ENCODE measurements around the gene TMEM100.

The TMEM100 gene, protein sequence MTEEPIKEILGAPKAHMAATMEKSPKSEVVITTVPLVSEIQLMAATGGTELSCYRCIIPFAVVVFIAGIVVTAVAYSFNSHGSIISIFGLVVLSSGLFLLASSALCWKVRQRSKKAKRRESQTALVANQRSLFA

DNA sequence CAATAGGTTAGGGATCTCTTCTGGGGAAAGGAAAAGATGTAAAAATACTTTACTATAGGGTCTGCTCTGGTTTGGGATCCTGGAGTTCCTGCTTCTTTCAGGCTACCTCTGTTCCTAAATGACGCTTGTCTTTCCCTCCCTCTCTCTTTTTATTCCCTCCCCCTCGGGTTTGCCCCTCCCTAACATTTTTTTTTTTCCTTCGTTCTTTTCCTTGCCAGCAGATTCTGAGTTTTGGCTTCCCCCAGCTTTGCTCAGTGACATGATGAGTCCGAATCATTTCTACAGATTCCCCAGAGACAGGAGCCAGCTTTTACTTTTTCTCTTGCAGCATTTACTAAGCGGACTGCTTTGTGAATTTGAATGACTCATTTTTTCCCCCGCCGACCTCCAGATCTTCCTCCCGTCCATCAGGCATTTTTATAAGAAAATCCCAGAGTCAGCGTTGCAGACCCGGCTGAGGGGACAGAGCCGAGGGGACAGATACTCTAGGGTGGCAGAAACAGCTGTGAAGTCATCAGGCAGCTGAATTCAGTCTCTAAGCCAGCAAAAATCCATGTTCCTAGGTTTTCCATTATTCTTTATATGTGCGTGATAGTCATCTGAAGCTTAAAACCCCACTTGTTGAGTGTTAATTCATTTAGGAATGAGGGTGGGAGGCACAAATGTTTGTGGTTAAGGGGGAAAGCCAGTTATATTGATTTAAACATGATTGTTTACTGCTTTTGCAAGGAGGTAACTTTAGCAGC lies at the start of gene TMEM100:
TSS of gene TMEM100 (minus strand) at position 123 of the 746 bp plus-strand sequence. CDS start 1,794 bp downstream, outside the sequence.
- DNase-seq (ENCODE audit: low read depth), result peak; percentile 86
- peak within 1 kb of the TSS; percentile 39 for H3K4me3 ChIP-seq (ENCODE audit: low read depth, low read length)

DNA sequence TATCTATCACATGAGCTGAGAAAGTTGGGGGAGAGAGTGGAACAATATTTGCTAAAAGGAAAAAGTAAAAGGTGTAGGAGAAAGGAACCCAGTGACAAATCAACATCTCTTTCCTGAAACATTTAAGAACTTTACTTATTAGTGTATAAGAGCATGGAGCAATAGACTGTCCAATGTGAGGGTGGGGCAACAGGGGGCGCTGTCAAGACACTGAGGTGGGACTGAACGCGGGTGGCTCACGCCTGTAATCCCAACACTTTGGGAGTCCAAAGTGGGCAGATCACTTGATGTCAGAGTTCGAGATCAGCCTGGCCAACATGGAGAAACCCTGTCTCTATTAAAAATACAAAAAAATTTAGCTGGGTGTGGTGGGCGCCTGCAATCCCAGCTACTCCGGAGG lies 49.4 kb upstream of the TMEM100 start:
- no peak for DNase-seq (ENCODE audit: low read depth)
- H3K4me3 ChIP-seq (ENCODE audit: low read depth, low read length), result no peak overlapping the region

DNA sequence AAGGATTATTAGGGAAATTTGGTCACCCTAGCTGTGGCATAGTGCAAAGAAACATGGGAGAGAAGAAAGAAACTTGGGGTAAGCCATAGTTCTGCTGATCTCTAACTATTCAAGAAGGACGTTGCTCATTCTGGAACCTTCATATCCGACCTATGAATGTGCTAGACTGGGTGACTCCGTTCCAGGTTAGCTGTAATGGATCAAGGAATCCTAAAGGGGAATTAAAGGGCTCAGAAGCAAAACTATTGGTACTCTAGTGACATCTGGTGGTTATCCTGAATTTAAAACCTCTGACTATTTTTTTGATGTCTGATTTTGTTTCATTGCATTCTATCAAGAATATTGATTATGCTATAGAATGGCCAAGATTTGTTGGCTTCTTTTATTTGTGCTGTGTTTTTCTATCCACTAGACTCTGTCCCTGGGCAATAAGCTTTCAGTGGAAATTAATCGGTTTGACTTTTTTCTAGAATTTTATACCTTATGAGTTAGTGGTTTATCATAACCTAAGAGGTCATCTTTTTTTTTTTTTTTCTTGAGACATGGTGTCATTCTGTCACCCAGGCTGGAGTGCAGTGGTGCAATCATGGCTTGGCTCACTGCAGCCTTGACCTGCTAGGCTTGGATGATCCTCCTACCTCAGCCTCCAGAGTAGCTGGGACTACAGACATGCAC lies 47.7 kb upstream of the TMEM100 start:
- DNase-seq (ENCODE audit: low read depth), result peak; percentile 39
- no peak overlapping the region for H3K4me3 ChIP-seq (ENCODE audit: low read depth, low read length)

DNA sequence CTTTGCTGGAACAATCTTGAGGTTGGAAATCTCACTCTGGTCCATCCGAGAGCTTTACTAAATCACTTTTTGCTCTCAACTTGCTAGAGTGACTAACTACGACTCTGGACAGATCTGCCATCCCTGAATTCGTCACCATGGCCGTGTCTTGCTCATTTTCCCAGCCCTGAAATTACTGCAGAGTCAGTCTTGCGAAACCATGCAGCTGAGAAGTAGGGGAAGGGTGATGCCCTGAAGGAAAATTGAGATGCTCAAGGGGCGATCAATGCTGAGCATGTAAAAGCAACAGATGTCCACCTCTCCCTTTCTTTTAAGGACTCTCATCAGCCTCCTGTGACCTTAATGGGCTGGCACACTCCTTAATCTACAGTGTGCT lies 46.9 kb upstream of the TMEM100 start:
- peak; percentile 82 for DNase-seq (ENCODE audit: low read depth)
- no peak overlapping the region for H3K4me3 ChIP-seq (ENCODE audit: low read depth, low read length)

DNA sequence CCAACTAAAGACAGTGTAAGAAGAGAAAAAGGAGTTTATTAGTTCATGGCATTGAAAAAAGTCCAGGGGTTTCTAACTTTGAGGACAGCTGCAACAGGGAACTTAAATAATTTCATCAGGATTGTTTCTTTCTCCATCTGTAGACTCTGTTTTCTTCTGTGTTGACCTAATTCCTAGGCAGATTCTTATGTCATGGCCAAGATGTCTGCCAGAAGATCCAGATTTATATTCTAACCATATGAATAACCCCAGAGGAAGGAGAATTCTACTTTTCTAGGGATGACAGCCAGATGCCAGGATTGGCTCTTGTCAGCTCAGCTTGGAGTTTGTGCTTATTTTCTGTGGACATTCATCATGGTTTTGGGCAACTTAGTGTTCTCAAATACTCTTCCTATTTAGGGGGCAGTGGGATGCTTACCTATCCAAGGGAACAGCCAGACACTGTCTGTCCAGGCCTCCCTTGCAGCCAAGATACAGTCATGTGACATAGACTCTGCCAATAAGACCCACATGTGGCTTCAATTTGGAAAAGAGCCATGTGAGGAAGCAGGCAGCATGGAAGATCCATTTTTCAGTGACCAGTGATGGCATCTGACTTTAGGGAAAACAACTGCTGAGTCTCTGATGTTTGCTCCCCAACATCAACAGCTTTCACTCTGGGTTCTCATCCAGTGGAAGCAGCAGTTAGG lies 46.4 kb upstream of the TMEM100 start:
- no peak for DNase-seq (ENCODE audit: low read depth)
- H3K4me3 ChIP-seq (ENCODE audit: low read depth, low read length), result no peak overlapping the region

DNA sequence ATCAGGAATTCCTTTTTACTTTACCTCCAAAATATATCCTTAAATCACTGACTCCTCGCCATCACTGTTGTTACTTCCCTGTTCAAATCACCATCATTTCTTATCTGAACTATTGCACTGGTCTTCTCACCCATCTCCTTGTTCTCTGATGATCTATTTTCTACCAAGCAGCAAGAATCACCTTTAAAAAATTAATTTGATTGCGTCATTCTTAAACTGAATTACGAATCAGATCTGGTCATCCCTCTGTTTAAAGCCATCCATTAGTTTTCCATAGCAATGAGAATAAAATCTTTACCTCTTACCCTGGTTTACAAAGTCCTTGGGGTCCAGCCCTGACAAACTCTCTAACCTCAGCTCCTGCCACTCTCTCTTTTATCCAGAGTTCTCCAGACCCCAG lies 42.8 kb upstream of the TMEM100 start:
- DNase-seq (ENCODE audit: low read depth), result no peak
- H3K4me3 ChIP-seq (ENCODE audit: low read depth, low read length), result no peak overlapping the region

DNA sequence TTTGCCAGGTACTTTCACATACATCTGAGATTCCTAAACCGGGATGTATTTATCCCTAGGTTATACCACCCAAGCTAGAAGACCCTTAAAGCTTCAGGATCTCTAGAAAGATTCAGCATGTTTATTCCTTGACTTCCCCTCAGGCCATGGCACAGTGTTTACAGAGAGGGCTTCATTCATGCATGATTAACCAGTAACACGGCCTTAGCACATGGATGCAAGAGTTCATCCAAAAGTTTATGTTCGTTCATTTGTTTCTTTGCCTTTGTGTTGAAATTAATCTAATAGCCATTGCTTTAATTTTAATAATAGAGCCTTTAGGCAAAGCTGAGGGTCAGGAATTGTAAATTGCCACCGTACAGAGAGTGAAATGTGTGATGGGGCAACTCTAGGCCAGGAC lies 41.9 kb upstream of the TMEM100 start:
- no peak overlapping the region for H3K4me3 ChIP-seq (ENCODE audit: low read depth, low read length)
- DNase-seq (ENCODE audit: low read depth), result no peak

DNA sequence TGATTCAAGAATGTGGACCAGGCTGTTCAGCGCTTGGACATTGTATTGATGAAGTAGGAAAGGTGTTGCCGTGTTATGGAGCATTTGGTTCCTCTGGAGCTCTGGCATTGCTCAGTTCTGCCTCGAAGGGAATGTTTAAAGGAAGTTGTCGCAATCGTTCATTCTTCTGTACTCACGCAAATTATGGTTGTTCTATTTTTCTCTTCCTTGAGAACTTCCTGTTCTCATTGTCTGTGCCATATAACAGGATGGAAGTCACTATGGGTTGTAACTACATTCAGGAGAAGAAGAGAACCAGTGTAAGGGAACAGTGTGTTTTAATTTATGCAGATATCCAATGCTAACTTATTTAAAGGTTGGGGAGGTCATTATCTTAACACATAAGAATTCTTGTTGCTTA lies 41.2 kb upstream of the TMEM100 start:
- H3K4me3 ChIP-seq (ENCODE audit: low read depth, low read length), result no peak overlapping the region
- DNase-seq (ENCODE audit: low read depth), result no peak

DNA sequence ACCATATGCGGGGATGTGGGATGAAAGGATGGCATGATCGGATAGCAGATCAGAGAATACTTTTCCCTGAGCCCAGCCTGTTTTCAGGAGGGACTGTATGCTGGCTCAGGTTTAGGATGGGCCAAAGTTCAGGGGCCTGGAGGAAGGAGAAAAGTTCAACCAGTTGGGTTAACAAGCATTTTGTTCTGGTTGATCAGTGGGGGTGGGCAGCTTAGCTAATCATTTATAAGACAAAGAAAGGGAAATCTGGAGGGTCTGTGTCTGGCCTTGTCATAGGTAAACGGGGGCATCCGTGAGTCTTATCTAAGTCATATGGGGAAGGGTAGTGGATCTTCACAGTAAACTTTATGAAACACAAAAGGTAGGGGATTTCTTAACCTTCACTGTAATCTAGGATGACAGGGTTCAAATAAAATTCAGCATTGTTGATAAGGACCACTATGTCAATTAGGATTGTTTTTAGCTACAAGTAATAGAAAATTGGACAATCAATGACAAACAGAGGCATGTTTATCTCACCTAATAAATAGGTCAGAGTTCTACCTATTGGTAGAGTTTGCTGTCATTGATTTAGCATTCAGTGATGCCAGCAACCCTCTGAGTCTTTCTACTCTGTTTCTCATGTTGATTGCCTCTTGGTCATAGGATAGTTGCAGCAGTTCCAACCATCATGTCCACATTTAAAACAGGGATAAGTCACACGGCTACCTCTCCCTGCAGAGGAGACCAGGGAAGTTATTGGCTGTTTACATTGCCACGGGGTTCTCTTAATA lies 39.6 kb upstream of the TMEM100 start:
- DNase-seq (ENCODE audit: low read depth), result no peak

DNA sequence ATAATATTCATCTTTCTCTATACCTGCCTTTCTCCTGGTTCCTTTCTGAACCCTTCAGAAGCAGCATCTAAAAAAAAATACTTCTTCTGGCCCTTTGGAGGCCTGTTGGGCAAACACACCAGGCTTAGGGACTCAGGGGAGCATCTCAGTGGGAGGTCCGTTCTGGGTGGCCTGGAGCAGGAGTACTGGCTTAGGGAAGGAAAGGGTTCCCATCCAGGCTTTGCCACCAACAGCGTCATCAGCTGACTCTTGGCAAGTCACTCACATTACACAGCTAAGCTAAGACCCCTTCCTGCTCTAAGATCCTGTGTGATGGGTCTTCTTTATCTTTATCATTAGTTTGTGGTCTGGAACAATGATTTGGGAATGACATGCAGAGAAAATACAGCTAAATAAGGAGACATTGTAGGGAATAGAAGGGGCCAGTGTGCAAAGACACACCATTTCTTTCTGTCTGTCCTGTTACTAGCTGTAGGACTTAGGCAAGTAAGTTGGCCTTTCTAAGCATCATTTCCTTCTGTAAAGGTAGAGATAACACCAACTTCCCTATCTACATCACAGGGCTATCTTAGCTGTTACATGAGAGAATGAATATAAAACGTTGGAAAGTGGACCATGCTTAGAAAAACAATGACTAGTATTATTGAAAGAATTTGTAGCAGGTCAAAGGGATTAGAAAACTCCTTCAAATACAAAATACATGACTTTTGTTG lies 38.1 kb upstream of the TMEM100 start:
- no peak for DNase-seq (ENCODE audit: low read depth)
- no peak overlapping the region for H3K4me3 ChIP-seq (ENCODE audit: low read depth, low read length)

More for the DNA sequence above, 39.6 kb upstream of the TMEM100 start:
- no peak overlapping the region for H3K4me3 ChIP-seq (ENCODE audit: low read depth, low read length)

DNA sequence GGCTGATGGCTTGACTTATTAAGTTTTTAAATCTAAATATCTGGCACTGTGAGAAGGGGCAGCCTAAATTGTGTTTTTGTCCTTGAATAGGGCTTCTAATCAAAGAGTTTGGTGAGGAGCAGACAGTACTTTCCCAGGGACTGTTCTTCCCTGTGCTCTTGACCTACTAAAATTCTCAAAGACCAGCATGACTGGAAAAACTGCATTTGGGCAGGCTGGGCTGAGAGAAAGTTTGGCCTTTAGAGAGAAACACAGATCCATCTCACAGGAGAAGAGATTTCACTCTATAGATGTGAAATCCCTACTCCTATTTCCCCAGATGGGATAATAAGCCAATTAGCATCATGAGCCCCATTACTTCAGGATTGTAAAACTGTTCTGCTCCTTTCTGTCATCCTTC lies 35.5 kb upstream of the TMEM100 start:
- no peak for DNase-seq (ENCODE audit: low read depth)
- no peak overlapping the region for H3K4me3 ChIP-seq (ENCODE audit: low read depth, low read length)

DNA sequence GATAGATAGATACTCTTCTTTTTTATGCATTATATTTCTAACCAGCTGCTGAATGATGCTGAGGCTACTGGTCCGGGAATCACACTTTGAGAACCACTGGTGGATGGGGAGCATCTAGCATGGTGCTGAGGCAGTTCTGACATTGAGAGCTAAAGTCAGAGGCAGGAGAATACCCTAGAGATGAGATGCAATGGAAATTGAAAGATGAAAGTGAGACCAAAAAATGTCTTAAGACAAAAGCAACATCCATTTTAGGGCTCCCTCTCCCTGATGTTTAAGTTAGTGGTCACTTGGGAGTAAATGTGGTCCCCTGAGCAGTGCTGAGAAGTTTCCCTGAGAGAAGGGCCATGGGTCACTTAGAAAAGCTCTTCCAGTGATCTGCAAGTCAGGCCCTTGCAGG lies 35.0 kb upstream of the TMEM100 start:
- no peak overlapping the region for H3K4me3 ChIP-seq (ENCODE audit: low read depth, low read length)
- no peak for DNase-seq (ENCODE audit: low read depth)

DNA sequence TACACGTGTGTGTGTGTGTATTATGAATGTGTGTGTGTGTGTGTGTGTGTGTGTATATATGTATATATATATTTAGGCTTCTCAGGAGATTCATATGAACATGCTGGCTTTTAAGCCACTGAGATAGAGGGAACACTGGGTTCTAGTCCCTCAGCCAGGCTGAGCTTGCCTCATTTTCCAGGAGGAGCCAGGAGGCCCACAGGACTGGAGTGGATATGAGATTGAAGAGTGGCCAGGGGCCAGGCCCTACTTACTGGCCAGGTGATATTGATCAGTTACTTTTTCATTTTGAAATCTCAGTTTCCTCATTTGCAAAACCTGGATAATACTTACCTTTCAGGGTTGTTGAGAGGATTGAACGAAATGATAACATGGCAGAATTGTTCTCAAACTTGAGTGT lies 34.0 kb upstream of the TMEM100 start:
- H3K4me3 ChIP-seq (ENCODE audit: low read depth, low read length), result no peak overlapping the region

DNA sequence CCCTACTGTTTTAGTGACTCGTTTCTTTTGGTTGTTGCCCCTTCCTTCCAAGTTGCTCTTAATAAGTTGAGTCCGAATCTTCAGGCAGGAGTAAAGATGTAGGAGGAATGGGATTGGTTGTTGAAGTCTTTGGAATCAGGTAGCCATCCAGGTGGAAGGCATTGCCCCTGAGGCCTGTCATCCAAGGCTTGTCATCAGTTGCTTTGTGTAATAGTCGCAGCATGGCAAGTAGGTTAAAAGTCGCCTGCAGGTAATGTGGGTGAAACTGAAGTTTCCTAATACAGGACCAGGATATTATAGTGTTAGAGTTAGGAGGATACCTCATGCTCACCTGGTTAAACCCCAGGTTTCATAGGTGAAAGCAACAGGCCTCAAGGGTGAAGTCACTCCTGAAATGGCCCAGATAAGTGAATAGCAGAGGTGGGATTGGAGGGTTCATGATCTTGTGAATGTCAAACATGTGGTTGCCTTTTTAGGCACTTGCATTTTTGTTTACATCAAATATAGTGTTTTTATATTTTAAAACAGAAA lies 29.1 kb upstream of the TMEM100 start:
- DNase-seq (ENCODE audit: low read depth), result no peak
- H3K4me3 ChIP-seq (ENCODE audit: low read depth, low read length), result peak overlapping the region; percentile 82

More for the DNA sequence above, 34.0 kb upstream of the TMEM100 start:
- no peak for DNase-seq (ENCODE audit: low read depth)

DNA sequence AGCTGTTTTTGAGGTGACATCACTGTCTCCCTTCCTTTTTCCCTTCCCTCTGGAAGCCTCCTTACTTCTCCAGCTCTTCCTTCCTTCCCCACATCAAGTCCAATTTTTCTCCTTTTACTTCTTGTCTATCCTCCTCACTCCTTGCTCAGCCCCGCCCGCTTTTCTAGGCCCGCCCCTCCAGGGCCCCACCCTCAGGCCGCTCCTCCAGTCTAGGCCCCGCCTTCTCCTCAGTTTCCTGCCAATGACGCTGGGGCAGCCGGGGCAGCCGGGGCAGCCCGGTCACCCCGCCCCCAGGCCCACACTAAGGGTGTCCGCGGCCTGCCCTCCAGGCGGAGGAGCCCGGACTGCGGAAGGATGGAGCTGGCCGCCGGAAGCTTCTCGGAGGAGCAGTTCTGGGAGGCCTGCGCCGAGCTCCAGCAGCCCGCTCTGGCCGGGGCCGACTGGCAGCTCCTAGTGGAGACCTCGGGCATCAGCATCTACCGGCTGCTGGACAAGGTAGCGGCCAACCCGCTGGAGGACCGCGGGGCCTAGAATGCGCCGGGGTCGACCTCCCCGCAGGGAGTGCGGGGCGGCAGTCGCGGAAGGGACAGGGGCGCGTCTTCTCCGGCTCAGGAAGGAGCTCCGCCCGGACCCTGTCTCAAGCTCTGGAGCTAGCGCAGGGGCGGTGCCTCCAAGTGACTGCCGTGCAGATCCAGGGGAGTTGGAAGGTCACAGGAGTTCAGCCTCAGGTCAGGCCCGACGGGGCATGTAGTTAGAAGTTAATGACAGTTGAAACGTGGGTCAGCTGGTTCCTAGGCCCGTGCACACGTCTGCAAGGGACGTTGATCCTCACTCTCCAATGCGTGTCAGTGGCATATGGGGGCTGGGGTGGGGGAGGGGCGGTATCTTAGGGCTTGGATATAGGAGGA lies 28.3 kb upstream of the TMEM100 start, which contains the start of gene PCTP:
TSS of gene PCTP (plus strand) at position 302 of the 908 bp plus-strand sequence. CDS start at position 355, 53 bp downstream.
- H3K4me3 ChIP-seq (ENCODE audit: low read depth, low read length), result peak within 1 kb of the TSS; percentile 82
- DNase-seq (ENCODE audit: low read depth), result peak; percentile 72

DNA sequence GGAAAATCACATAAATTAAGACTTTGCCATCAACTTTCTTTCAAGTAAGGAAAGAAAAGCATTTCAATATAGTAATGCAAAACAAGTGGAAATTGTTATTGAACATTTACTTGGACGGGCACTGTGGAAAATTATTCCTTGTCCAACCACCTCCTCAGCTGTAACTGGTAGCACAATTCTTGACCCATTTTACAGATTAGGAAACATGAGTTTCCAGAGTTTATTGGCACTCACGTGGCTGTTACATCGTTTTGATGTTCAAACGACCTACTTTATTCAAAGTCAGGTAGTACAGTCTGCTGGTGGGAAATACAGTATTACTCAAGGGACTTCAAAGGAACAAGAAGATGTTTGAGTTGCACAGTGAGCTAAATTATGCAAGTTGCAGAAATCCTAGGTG lies 27.3 kb upstream of the TMEM100 start:
- no peak for DNase-seq (ENCODE audit: low read depth)
- H3K4me3 ChIP-seq (ENCODE audit: low read depth, low read length), result no peak overlapping the region

DNA sequence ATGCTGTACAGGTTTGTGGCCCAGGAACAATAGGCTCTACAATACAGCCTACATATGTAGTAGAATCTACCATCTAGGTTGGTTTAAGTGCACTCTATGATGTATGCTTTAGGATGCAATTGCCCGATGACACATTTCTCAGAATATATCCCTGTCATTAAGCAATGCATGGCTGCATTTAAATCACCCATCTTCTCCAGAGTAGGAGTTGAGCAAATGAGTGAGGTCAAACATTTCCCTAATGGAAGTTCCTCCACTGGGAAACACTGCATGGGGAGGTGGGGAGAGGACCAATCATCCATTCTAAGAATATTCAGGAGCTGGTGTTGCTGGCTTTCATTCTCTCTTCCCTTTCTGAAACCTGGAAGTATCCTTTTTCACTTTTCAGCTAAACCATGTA lies 26.2 kb upstream of the TMEM100 start:
- no peak for DNase-seq (ENCODE audit: low read depth)
- no peak overlapping the region for H3K4me3 ChIP-seq (ENCODE audit: low read depth, low read length)

DNA sequence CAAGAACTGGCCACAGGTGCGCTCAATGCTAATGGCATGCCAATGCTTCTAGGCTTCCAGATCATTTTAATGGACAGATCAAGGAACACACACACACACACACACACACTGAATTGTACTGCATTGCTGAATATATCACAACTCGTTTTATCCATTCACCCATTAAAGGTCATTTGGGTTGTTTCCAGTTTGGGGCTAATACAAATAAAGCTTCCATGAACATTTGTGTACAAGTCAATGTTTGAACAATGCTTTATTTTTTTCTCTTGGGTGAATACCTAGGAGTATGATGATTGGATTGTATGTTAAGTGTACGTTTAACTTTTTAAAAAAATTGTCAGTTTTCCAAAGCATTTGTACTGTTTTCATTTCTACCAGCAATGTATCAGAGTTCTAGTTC lies 24.5 kb upstream of the TMEM100 start:
- DNase-seq (ENCODE audit: low read depth), result no peak
- no peak overlapping the region for H3K4me3 ChIP-seq (ENCODE audit: low read depth, low read length)

Data from skeletal muscle cell (primary cell).